HUDEP-2 (cell line): ENCODE measurements around the gene TRPM3.
A peak's percentile ranks its signal among the peaks of the same experiment; 100 is the strongest.

Source experiments
- DNase-seq, 76 experiments: peaks; one replicate each; lab custom pipeline; 2025; ENCODE audit not compliant: unreplicated experiment in 76 of 76; lab: John Stamatoyannopoulos, UW

The TRPM3 gene

DNA sequence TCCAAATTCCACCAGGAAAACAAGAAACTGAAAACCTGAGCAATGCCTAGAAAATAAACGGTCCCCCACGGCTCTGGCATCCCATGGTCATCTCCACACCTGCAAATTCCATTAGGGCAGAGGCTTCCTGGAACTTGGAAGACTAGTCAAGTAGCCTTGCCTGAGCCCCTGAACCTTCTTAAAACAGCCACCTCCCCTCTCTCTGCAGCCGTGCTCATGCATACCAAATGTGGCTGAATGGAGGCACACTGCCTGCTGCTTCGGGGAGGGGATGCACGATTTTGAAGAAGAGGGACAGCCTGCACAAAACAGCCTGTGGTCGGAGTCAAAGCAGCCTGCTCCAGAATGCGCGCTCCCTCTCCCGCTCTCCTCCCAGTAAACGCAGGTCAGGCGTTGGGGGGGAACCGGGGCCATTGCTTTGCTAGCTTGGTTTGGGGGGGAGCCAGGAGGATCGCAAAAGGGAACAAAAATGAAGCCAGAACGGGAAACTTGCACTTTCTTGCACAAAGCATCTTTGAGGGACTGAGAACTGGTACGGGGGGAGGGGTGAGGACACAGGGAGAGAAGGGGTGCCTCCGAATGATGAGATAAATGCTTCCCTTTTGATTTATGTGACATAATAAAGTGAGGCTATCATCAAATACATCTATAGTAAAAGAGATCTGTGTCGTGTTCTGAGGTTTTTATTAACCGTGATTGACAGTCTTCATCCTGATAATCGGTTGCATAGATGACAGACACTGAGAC, at the start of gene TRPM3:
TRPM3 (minus strand) TSS at position 347 of the 747 bp plus-strand sequence; CDS start at position 80, 267 bp downstream.
- DNase-seq: no peak

DNA sequence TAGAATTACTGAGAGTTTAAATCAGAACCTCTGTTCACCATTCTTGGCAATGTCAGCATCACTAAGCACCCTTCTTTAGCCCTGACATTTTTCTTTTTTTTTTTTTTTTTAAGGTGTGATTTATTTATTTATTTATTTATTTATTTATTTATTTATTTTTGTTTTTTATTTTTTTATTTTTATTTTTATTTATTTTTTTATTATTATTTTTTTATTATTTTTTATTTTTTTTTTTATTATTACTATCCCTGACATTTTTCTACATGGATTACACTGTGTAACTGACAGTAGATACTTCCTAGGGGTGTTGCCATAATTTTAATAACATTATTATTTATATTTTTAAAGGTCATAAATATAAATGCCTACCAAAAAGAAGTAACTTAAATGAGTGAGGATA, 47.0 kb upstream of the TRPM3 start:
- DNase-seq: no peak

DNA sequence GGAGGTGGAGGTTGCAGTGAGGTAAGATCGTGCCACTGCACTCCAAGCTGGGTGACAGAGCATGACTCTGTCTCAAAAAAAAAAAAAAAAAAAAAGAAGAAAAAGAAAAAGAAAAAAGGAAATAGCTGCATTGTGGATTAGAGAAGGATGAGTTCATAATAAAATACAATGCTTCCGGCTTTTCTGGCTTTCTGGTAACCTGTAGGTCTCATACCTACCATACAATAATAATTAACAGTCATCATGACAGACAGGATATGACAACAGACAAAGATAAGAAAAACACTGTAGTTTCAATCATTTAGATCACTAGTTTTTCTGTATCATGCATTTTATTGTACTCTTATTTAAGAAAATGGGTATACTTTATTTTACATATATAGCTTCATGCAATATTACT, 40.7 kb upstream of the TRPM3 start:
- no peak for DNase-seq

DNA sequence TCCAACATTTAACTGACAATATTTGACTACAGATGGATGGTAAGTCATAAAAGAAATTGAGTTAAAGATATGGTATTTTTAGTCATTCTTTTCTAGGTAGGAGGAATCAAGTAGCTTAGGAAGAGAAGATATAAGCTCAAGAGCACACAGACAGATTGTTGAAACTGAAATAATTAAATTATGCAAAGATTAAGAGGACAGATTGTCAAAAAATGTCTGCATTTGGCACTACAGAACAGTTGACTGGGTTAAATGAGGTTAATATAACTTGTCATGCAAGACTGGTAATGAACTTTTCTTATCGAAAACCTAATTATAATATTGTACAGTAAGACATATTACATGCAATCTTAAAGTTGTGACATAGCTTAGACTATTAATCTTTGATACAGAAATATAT, 36.3 kb upstream of the TRPM3 start:
- DNase-seq: no peak

DNA sequence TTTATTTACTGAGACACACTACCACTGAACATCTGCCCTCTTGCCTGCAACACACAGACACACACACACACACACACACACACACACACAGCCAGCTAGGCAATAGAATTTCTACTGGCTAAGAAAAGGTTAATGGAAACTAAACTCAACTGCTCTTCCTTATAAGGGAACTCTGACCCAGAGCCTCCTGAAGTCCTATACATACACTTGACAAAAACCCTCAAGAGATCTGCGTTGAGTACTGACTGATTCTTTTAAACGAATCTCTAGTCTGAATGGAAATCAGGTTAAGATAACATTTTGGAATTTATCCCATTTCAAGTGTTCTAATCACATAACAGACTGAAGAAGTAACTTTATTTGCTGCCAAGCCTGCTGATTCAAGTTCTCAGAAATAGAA, 25.9 kb upstream of the TRPM3 start:
- DNase-seq: peak in 1 of 76 experiments; percentile 3

DNA sequence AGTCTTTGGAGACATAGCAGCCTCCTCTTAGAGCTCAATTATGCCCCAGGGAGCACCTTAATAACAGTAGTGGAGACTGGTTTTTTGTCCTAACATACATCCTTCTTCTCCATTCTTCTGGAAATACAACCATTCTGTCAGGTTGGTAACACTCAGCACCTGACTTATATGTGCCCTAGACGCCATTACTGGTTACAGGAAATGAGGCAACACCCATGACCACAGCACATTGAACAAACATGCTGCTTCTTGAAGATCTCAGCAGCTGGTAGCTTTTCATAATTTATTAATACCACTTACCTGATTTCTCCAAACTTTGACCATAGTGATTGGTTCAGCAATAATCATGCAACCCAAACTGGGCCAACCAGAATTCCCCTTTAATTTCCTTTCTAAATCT, 25.1 kb upstream of the TRPM3 start:
- no peak for DNase-seq

DNA sequence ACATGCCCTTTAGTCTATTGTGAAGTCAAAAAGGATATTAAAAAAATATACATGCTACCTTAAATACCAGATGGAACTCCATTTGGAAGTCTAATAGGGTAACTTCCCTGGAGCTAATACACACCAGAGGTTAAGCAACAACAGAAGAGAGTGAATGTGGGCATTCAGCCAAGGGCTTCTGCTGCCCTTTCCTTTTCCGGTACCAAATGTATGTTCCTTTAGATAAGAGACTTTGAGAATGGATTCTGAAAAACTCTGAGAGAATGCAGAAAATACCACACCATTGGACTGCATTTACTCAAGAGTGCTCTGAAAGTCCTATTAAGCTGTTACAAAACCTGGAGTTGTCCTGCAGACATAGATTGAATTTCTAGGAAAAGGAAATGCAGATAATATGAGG, 23.8 kb upstream of the TRPM3 start:
- peak in 15 of 76 experiments; percentile 1 to 47 (median 12) for DNase-seq

DNA sequence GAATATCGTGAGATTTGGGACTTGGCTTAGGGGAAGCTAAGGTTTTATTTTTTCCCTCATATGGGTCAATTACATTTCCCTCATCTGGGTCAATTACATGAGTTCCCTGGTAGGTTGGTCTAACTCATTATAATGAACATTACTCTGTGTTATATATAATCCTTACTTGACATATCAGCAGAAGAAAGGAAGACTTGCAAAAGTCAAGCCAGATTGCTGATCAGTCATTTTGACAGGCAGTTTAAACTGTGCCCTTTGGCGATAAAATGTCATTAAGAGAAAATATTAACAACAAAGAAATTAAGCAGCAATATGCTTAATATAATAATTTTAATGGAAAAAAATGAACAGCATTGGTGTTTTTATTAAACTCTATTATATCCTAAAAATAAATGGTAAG, 23.1 kb upstream of the TRPM3 start:
- DNase-seq: no peak

DNA sequence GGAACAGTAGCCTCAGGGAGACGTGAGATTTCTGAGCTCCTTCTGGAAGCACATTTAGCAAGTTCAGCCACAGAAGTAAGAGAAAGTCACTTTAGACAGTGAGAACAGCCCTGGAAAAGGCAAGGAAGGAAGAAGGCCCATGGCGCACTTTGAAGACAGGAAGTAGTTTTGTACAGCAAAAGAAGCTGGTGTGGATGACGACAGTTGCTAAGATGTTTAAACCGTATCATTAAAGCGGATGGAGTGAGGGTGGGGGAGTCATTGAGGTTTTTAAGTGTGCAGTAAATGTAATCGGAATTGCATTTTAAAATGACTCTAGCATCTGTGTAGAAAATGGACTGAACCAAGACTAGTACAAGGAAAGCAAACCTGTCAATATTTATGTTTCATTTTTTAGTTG, 15.3 kb upstream of the TRPM3 start:
- no peak for DNase-seq

DNA sequence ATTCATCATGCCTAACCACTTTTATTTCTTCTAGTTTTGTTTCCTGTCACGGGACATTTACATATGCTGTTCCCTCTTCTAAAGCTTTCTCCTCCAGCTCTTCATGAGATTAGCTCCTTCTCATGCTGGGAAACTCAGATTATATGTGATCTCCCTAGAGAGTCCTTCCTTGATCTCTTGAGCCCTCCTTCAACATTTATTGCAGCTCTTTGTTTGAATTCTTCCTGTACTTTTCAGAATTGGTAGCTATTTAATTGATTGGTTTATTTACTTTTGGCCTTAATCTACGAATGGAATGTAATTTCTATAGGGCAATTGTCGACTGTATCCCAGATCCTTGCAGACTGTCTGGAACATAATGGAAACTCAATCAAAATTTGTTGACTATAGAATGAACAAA, 9.7 kb upstream of the TRPM3 start:
- DNase-seq: no peak

DNA sequence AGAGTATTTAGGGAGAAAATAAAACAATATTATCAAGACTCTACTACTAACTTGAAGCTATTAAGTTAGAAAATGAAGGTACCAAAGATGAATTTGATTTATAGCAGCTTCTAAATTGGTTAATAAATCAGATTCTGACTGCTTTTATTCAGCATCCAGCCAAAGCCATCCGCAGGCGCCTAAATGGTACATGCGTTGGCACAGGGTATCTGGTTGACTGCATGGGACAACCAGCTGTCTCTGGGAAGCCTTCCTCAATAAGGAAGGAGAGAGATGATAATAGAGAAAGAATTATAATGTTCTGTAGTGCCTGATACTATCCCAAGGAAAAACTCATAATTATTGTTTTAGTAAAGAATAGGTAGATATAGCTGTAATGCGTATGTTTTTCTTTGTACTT, 9.1 kb upstream of the TRPM3 start:
- DNase-seq: no peak

DNA sequence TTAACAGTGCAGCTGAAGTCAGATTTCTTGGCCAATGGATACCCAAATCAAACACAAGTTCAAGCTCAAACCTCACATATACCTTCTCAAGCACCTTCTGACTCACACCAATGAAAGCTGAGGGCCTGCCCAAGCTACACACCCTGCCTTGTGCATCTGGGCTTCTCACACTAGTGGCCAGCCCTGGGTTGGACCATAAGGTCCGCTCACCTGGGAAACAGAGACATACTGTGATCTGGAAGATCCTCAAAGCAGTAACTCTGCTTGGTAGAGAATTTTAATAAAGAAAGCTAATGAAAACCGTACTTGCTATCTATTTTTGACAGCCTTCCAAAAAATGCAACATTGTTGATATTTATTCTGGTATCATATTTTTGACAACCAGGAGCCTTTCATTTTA, 7.4 kb upstream of the TRPM3 start:
- no peak for DNase-seq

DNA sequence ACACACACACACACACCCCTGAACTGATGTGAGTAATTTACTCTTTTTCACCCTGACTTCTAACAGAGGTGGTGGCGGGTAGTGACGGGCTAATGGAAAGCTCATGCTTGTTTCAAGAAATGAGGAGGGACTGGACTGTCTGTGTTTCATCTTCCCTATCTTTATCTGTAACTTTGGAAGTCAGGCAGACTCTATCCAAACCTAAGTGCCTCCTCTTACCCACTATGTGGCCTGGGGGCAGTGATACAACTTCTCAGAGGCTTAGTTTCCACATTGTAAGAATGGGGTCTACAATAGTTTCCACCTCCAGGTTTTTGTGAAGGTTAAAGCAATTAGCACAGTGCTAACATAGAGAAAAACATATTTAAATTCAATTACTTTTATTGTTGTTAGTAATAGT, 5.9 kb upstream of the TRPM3 start:
- DNase-seq: no peak

DNA sequence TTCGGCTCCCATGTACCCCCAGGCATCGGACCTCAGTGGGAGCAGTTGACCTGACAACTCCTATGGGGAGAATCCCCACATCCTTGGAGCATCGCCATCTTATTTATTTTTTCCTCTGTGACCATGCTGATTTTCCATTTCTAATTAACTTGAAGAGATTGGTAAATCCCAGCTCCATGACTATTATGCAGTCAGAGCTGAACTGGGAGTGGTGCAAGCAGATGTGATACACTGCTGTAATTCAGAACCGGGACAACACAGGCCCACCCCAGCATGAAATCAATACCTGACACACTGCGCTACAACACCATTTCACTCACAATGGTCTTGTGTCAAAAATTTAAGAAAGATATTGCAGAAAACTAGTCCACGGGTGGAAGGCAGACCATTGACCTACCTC, 1.0 kb upstream of the TRPM3 start:
- DNase-seq: no peak

DNA sequence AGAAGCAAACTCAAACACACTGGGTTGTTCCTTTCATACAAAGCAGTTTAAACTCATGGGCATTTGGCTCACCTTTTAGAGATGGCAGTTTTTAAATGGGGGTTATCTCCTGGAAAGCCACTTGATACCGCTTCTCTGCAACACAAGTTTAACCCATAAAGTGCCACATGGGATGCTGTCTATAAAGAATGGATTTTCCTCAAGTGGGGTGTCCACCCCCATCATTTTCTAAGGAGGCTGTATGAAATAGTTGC, 528 bp upstream of the TRPM3 start:
- DNase-seq: no peak

DNA sequence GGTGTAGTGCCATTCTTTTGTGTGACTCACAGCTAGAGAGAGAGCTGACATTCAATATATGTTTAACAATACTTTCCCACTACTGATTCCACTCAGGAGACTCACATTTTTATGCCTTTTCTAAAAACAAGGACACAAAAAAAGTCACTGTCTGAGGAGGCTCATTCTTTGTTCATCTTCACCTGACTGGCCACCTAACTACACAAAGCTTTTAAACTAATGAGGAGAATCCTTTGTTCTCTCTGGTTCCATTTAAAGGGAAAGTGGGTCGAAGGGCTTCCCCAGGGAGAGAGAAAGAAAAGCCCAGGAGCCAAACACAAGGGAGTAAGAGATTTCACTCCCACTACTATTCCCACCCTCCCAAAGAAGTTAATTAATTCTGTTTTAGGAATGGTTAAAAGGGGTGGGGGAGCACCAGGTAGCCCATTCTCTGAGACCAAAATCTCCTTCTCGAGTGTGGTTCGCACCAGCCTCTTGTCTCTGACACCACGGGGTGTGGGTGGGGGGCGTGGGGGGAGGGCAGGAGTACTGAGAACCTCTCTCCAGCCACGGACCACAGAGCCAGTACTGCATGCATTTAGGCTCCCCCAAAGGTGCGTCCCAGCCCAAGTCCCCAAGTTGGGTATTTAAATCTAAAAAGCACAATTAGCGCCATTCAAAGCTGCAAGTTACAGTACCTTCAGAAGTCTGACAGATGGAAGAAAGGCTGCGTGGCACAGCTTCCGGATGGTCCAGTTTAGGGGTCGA, 747 bp downstream of the TRPM3 start:
- DNase-seq: no peak

DNA sequence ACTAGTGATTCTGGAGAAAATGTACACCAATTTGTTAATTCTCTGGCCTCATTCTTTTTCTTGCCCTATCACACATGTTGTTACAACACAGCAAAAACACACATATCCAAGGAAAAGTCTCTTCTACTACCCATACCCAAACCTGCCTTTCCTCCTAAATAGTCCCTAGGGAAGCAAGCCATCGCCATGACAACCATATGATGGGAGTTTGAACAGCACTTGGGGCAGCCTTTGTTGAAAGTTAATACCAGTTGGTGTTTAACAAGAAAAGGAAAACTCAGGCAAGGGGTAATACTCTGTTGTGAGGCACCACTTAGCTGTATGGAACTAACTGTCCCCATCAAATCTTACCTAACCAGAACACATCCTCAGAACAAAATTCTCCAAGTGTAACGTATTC, 1.7 kb downstream of the TRPM3 start:
- DNase-seq: no peak

DNA sequence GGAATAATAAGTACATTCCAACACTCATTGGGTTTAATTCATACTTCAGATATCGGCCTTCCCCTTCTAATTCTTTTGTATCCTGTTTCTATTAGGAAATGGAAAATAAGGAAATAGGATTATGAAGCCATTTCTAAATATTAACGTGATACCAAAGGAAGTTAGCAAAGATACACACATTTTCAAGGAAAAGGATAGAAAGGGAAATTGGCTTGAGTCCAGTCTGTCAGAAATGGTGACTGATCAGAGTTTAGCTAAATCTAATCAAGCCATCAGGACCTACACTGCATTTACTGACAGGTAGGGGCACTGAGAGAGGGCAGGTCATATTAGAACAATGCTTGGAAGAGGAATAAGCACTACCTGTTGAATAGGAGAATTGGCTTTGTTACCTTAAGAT, 3.1 kb downstream of the TRPM3 start:
- DNase-seq: no peak

DNA sequence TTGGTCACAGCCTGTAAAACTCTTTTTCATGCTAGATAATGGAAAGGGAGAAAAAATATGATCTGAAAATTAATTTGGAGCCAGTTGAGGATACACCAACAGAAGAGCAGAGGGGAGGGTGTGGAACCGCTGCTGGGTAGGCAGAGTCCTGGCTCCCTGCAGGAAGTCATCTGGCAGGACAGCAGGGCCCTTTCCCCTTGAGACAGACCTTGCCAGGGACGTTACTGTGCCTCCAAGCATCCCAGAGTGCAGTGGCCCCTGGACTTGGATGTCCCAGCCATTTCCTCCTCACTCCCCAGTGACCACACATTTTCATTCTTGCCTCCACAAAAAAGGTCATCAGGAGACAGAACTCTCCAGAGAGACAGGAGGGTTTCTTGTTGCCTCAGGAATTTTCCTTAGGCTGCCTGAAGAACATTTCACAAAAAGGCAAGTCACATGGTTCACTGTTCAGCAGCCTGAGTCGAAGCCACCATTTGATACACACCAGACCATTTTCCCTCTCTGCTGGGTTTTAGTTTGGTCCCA, 5.9 kb downstream of the TRPM3 start:
- DNase-seq: no peak

DNA sequence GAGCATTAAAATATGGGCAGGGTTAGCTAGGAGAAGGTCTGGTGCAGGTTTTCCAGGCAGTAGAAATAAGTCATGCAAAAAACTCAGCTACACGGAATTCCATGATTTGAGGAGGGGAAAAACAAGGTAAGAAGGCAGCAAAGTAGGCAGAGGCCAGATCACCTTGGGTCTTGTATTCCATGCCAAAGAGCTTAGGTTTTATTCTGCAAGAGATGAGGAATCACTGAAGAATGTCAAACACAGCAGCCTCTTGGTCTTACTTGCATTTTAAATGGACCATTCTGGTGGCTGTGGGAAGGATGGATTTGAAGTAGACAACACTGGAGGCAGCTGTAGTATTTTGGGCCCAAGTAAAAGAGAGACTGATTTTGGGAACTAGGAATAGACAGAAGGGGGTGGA, 8.6 kb downstream of the TRPM3 start:
- no peak for DNase-seq

DNA sequence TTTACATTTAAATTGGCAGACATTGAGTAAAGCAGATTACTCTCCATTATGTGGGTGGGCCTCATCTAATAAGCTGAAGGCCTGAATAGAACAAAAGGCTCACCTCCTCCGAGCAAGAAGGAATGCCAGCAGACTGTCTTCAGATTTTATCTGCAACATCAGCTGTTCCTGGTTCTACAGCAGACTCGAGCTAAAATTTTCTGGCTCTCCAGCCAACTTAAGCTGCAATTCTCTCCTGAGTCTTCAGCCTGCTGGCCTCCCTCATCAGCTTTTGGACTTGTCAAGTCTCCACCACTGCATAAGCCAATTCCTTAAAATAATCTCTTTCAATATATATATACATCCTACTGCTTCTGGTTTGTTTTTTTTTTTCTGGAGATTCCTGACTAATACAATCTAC, 12.5 kb downstream of the TRPM3 start:
- no peak for DNase-seq

DNA sequence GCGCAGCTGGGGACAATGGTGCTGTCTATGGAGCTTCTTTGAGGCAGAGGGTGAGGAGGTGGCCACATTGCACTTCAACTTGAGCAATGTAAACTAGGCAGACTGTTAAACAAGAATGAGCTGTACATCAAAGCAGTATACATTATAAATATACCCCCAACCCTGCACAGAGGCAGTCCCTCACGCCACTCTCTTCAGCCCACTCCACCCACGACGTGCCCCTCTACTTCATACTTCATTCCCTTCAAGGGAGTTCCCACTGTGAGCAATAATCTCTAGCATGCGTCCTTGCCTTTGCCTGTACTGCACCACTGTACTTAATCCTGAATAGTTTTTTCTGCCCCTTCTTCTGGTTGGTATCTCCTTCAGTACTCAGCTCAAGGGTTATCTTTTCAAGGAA, 14.4 kb downstream of the TRPM3 start:
- DNase-seq: no peak
